ENCODE measurements around the gene C1RL.

- no peak for TF ChIP-seq NR2F2 (IDR thresholded peaks at IDR 0.05)
- TF ChIP-seq CTCF (IDR thresholded peaks at IDR 0.05; ENCODE audit: low read depth, low read length, missing input control): no peak
- TF ChIP-seq, protein P1, sequence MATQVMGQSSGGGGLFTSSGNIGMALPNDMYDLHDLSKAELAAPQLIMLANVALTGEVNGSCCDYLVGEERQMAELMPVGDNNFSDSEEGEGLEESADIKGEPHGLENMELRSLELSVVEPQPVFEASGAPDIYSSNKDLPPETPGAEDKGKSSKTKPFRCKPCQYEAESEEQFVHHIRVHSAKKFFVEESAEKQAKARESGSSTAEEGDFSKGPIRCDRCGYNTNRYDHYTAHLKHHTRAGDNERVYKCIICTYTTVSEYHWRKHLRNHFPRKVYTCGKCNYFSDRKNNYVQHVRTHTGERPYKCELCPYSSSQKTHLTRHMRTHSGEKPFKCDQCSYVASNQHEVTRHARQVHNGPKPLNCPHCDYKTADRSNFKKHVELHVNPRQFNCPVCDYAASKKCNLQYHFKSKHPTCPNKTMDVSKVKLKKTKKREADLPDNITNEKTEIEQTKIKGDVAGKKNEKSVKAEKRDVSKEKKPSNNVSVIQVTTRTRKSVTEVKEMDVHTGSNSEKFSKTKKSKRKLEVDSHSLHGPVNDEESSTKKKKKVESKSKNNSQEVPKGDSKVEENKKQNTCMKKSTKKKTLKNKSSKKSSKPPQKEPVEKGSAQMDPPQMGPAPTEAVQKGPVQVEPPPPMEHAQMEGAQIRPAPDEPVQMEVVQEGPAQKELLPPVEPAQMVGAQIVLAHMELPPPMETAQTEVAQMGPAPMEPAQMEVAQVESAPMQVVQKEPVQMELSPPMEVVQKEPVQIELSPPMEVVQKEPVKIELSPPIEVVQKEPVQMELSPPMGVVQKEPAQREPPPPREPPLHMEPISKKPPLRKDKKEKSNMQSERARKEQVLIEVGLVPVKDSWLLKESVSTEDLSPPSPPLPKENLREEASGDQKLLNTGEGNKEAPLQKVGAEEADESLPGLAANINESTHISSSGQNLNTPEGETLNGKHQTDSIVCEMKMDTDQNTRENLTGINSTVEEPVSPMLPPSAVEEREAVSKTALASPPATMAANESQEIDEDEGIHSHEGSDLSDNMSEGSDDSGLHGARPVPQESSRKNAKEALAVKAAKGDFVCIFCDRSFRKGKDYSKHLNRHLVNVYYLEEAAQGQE (IDR thresholded peaks at IDR 0.05): no peak
- TF ChIP-seq YY1 (IDR thresholded peaks at IDR 0.05): no peak
- TF ChIP-seq, protein P2, sequence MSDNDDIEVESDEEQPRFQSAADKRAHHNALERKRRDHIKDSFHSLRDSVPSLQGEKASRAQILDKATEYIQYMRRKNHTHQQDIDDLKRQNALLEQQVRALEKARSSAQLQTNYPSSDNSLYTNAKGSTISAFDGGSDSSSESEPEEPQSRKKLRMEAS (IDR thresholded peaks at IDR 0.05): no peak
- no peak for TF ChIP-seq HNF4A (conservative IDR thresholded peaks at IDR 0.05)
- TF ChIP-seq, protein P3, sequence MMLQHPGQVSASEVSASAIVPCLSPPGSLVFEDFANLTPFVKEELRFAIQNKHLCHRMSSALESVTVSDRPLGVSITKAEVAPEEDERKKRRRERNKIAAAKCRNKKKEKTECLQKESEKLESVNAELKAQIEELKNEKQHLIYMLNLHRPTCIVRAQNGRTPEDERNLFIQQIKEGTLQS (IDR thresholded peaks at IDR 0.05): no peak
- no peak for TF ChIP-seq SP1 (IDR thresholded peaks at IDR 0.05)
- TF ChIP-seq RXRA (IDR thresholded peaks at IDR 0.05): no peak
Measured at GRCh38 chr12:7091171-7091570, 17.8 kb downstream of the C1RL start.
